Fibroblast of skin of right quadriceps (primary cell): ENCODE measurements around the gene CAPS.
A peak's percentile ranks its signal among the peaks of the same experiment; 100 is the strongest.

Experiments
- DNase-seq: peaks from one replicate; pipeline ENCODE4 v3.0.0-alpha.2; 2013

The CAPS gene

DNA sequence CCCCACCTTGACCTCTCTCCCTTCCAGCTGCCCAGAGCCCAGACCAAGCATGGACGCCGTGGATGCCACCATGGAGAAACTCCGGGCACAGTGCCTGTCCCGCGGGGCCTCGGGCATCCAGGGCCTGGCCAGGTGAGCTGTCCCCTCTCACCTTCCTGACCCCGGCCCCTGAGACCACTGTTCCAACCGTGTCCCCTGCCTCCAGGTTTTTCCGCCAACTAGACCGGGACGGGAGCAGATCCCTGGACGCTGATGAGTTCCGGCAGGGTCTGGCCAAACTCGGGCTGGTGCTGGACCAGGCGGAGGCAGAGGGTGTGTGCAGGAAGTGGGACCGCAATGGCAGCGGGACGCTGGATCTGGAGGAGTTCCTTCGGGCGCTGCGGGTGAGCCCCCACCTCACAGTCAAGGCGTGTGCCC, 312 bp downstream of the CAPS start:
- no peak for DNase-seq

DNA sequence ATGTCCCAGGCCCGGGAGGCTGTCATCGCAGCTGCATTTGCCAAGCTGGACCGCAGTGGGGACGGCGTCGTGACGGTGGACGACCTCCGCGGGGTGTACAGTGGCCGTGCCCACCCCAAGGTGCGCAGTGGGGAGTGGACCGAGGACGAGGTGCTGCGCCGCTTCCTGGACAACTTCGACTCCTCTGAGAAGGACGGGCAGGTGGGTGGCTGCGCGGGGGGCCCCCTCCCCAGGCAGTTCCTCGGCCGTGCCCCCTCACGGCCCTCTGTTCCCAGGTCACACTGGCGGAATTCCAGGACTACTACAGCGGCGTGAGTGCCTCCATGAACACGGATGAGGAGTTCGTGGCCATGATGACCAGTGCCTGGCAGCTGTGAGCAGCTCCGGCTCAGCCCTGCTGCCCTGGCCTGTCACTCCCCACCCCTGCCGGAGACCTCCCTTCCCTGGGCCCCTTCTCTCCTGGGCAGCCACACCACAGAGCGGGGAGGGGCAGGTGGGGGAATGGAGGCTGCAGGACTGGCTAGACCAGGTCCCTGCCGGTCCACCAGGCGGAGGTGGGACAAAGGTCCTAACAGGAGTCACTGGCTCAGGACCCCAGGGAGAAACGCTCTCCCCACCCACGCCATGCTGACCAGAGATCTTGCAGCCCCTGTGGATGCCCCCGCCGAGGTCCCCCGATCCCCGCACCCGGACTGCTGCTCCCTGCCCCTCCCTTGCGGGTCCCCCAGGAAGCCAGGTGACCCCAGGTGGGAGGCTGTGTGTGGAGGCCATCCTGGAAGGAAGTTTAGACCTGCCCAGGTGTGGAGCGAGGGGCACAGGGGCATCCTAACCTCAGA, 1.1 kb downstream of the CAPS start:
- no peak for DNase-seq

DNA sequence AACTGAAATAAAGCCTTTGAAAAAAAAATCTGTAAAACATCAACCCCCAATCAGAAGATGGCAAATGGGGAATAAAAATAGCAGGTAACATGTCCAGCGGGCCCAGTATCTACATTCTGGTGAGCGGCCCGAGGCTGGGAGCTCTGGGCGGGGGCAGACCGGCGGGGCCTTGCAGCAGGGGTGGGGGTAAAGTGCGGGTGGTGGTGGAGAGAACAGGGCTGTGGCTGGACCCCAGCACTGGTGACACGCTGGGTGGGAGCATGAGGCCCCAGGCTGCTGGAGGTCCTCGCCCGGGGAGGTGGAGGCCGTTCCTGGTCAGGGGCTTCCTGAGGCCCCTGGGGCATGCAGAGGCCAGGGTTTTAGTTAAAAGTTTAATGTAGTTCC, 1.7 kb downstream of the CAPS start:
- no peak for DNase-seq

DNA sequence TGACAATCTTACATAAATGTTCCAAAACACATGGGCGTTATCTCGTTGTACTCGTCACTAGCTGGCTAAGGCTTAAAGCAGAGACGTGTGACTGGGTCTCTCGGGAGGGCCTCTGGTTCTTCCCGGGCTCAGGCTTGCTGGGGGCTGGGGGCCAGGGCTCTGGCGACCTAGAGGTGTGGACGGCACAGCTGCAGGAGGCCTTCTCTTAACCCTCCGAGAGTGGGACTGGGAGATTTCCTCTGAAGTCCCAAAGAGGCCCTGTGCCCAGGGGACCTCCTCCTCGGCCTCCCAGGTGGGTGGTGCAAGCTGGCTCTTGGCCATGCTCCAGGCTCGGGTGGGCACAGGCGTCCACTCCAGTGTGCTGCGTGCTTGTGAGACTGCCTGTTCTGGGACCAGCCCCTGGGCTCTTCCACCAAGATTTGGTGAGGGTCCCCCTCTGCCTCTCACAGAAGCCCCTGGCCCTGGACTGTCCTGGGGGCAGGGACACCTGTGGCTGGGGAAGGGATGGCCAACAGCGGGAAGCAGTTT, 2.2 kb downstream of the CAPS start:
- no peak for DNase-seq

DNA sequence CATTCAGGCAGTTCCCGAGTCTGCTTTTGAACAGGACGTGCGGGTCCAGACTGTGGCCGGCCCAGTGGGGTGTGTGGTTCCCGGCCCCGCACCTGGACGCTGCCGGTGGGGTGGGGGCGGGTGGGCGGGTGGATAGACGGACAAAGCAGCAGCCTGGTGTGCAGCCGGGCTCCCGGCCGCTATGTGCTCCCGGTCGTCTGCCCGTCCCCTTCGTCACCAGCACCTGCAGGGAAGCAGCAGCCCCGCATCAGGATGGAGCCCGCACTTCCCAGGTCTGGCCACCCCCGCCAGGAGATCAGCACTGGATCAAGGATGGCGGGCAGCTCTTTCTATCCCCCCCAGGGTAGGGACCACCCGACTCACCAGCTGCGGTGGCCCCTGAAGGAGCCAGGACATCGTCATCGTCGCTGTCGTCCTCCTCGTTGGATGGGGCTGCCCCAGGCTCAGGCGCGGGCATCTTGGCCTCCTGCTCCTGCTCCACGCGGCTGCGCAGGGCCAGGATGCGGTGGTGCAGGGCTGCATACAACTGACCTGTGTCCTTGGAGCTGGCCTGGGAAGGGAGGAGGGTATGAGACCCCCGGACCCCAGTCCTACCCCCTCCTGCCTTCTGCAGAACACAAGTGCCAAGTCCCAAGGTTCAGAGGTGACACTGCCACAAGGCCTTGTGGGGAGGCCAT, 3.5 kb downstream of the CAPS start:
- DNase-seq = no peak

DNA sequence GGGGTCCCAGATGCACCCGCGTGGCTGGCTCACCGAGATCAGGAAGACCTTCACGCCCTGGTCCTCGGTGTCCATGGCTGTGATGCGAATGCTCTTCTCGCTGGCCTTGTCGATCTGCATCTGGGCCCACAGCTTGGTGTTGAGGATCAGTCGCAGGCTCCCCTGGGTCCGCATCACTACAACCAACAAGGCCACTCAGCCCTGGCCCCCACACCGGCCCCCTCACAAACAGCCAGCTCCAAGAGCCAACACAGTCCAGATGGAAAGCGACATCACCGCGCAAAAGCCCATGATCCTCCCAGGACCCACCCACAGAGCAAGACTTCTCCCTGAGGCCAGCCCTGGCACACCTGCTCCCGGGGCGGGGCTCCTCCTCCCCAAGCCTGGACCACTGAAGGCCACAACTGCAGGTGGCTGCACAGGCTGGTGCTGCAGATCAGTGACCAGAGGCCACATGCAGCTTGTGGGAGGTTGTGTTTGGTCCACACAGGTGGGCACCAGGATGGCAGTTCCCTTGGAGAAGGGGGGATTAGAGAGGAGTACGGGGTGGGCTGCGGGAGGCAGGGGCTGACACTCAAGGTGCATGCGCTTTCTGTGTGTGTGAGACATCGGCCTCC, 4.5 kb downstream of the CAPS start:
- no peak for DNase-seq

DNA sequence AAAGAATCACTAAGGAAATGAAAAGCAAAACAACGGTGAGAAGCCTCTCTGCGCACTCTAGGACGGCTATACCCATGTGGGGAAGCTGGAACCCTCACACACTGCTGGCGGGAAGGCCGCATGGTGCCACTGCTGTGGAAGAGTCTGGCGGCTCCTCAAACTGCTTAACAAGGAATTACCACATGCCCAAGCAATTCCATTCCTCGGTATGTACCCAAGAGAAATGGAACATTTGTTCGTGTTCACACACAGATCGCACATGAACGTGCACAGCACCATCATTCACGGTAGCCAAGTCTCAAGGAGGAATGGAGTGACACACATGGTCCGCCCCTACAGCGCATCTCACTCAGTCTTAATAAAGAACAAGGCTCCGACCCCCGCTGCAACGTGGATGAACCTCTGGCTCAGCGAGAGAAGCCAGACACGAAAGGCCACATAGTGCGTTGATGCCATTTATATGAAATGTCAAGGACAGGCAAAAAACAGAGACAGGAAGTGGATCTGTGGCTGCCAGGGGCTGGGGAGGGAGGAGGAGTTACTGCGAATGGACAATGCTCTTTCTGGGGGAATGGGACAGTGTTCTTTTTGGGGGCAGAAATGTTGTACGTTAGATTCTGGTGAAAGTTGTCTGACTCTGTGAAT, 7.6 kb downstream of the CAPS start:
- no peak for DNase-seq

DNA sequence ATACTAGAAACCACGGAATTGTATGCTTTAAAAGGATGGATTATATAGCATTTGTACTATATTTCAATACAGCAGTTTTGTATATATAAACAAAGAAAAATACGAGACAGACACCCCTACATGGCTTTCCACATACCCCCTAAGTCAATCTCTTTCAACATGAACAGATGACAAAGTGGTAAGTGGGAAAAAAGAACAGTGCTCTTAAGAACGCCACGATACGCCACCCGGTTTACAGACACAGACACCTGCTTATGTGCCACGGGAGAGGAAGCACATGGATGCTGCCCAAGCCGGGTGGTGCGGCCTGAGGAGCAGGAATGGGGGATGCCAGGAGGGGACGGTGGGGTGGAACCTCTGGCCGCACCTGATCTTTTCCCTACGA, 8.1 kb downstream of the CAPS start:
- DNase-seq = no peak

DNA sequence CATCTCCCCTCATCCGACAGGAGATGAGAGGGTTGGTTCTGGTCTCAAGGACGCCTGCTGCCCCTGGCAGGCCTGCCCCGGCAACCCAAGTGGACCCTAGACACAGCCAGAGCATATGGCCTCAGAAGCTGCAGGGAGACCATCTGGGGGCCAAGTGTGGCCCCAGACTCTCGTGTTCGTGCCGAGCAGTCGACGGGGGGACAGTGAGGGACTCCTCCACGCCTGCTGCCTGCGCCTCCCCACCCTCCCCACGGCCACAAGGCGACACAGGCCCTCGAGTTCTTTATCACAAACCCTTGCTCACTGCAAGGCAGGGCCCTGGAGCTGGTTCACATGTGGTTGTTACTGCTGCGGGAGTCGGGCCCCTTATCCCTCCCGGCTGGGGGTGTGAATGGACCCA, 9.3 kb downstream of the CAPS start:
- DNase-seq = no peak

DNA sequence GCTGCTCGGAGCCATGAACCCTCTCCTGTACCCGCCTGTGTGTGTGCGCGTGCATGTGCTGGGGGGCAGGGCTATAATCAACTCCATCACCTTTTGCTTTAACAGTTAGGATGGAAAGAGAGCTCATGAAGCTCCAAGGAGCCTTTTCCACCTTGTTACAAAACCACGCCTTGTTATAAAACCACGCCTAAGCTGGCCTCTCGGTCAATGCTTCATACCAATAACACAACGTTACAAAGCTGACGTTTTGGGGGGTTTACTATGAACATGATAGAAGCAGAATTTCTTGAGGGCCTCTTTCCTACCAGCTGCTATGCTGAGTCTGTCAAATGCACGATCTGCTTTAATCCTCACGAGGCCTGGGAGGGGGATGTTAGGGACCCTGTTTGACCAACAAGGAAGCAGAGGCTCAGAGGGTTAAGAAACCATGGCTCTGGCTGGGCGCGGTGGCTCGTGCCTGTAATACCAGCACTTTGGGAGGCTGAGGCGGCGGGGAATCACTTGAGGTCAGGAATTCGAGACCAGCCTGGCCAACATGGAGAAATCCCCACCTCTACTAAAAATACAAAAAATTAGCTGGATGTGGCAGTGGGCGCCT, 11.9 kb downstream of the CAPS start:
- DNase-seq = no peak

DNA sequence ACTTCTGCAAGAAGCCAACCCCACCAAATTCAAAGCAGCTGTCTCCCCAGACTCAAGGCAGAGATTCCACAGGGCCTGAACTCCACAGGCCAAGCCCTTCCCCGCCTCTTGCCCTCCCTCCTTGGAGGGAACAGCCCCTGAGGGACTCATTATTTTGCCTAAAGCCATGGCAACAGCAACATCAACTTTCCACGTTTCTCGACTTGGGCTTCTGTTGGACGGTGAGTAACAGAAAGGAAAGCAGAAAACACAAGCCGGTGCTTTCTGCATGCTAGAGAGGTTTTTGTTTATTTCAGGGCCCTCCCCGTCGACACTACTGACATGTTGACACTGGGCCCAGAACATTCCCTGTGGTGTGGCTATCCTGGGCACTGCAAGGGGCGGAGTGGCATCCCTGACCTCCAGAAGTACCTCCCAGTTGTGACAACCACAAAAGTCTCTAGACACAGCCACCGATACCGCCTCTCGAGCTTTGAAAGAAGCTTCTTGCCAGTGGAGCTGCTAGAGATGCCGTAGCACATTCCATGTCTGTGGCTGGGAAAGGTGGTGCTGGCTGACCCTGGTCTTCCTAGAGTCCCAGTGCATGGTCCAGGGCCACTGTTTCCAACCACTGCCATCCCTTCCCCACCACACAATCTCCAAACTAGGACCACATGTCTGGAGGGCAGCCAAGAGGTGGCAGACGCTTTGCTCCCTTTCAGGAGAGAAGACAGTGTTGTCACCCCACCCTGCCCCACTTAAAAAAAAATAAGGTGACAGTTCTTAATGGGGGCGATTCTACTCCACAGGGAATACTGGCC, 12.8 kb downstream of the CAPS start:
- peak; percentile 93 for DNase-seq

DNA sequence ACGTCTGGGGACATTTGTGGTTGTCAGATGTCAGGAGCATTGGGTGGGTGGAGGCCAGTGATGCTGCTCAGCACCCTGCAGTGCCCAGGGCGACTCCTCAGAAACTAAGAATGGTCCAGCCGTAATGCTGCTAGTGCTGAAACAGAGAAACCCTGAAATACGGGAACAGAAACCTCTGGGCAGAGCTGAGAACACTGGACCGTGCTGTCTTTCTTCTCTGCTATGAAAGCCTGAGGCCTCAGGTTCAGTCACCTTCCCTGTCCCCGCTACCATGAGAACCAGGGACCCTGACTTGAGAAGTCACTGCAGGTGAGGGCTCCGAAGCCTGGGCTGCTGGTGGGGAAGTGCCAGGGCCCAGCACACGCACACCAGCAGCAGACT, 13.4 kb downstream of the CAPS start:
- DNase-seq = no peak

DNA sequence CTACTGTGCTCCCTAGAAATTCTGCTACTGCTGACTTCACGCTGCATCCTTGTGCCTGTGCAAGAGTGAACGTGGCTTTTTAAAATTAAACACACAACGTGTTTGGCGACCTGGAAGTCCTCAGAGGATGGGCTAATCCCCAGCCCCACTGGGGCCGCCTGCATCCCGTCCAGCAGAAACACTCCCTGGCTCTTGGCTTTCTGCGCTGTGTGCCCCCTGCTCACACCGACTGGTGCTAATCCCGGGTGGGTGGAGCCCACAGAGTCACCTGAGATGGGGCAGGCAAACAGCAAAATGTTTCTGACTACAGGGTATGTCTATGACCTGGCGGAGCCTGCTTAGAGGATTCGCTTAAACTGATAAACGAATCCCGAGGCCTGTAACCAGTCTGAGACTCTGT, 15.1 kb downstream of the CAPS start:
- DNase-seq = no peak

DNA sequence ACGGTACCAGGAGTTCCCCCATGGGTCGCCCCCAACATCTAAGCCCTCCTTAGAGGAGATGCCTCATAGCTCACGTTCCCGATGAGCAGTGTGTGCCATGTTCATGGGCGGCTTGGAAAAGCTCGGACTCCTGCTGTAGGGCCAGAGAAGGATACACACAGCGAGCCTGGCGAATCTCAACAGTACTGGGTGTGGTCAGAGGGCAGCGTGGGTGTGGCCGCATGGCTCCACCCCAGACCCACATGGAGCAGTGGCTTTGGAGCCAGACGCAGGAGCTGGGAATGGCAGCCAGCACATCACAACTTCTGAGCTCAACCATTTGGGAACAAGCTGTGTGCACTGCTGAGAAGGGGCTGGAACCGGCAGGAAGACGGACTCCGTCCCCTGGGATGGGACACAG, 15.6 kb downstream of the CAPS start:
- DNase-seq = no peak

DNA sequence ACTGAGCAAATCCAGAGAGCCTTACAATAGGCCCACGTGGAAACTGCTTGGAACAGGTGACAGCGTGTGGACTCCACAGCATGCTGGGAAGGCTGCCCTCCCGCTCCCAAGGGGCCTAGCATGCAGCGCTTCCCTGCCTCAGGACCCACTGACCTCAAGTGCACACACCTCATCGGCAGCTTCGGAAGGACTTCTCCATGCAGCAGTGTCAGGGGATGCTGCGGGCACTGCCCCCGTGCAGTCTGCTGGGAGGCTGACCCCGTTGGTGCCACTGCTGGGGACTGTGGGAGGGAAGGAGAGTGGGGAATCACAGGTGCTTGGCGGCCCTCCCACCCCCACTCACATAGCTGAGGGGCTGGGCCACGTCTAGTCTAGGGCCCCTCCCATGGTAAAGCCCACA, 17.2 kb downstream of the CAPS start:
- no peak for DNase-seq

DNA sequence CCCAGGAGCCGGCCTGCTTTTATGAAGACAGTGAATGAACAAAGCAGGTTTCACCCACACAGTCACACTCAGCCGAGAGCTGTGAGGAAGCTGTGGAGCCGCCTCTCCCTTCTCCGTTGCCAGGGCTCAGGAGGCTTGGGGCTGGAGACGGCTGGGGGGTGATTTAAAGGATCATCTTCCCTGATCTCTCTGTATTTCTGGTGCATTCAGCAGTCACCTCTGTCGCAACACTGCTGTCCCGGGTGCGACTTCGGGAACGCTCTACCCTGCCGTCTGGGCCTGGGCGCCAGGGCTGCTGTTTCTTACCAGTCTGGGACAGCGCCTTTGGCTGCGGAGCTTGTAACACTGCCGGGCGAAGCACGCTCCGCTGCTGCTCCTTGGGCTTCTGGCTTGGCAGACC, 18.1 kb downstream of the CAPS start:
- DNase-seq = no peak

DNA sequence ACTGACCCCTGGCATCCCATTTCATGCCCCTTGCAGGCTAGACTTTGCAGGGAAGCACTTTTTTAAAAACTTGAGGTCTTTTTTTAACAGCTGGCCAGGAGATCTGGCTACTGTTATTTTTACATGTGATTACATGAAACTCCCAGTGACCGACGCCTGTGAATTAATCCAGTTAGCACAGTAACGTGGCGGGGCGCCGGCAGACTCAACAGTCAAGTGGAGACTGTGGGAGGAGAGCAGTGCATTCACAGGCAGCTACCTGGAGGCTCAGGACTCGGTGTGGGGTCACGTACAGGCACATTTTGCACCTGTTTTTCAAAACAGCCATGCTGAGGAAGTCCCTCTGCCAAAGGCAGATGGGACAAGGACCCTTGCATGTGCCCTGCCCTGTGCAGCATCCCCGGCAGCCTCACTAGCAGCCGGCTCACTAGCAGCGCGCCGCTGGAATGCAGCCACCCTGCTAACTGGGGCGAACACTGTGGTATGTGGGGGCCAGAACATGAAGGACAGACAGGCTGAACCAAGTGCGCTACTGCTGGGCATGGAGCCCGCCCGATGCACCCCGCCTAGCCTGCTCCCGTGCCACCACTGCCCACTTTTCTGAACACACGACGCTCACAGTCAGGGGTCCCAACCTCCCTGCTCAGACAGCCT, 18.7 kb downstream of the CAPS start:
- DNase-seq = no peak

DNA sequence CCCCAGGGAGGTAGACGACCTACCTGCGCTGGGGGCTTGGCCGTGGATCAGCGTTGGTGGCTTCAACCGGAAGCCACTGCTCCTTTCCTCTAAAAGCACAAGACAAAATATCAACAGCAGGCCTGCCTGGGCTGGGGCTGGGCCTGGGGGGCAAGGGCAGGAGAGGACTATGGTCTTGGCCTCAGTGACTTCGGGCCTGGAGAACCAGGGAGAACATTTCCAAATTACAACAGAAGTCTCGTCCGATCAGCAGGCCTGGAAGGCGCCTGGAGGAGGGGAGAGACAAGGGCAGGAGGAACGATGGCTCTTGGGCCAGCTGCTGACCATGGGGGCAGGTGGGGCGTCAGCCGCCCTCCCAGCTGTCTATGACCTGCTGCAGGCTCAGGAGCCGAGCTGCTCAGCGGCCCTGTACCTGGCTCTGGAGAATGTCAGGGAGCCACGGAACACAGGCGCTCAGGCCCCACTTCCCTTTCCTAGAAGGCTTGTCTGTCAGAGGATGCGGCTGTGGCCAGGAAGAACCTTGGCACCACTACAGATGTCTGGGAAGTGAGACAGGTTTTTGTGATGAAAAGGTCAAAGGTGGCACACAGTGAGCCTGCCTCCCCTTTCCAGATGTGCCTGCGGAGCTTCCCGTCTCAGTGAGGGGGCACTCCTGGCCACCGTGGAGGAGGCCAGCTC, 19.5 kb downstream of the CAPS start:
- no peak for DNase-seq

DNA sequence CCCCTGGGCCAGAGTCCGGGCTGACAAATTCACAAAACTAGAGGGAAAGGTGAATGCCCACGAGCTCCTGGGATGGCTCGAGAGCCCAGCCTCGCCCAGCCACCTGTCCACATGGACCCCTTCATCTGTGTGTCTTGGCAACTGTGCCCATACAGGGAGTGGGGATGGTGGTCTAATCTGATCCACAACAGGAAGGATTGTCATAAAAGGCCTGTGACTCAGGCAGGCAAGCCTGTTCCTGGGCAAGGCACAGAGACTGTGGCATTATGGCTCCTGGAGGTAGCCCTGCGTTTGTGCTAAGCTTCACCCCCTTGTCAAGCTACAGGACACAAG, 20.0 kb downstream of the CAPS start:
- DNase-seq = no peak

DNA sequence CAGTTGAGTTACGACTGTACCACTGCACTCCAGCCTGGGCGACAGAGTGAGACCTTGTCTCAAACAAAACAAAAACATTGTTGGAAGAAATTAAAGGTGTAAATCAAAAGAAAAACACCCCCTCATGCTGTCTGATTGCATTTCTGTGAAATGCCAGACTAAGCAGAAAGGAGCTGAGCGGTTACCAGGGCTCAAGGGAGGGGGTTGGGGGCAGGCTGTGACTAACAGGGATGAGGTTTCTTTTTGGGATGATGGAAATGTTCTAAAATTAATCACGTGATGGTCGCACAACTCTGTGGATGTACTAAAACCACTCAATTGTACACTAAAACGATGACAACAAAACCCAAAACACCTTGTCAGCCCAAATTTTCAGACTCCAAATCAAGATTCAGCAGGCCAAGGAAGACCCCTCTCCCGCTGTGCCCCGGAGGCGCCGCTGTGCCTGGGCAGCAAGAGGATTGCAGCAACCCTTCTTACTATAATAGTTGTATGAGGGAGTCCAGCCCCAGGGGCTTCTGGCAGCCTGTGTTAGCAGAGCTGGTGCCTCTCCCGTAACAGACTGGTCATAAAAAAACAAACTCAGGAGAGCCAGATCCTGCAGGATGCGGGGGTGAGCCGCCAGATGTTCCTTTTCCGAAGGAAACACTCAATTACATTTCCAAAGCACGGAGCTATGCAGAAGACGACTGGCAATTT, 20.9 kb downstream of the CAPS start:
- DNase-seq = peak; percentile 57
